Progenitor cell of endocrine pancreas (in vitro differentiated cells): ENCODE data around the gene TRA2A. TPM values are rescaled to one million over a fixed set of nuclear protein-coding genes. Genes with fewer than 3 reads are reported as not detected.
"Not testable (repeated sequence)": the region's sequence is repeated elsewhere in the genome, so short reads cannot be mapped to it uniquely, and the experiment has no call there.

Experiments used
- DNase-seq: peaks from one replicate; pipeline ENCODE4 v3.0.0; 2021; ENCODE audit warnings: low spot score; ENCODE audit not compliant: unreplicated experiment
- H3K27ac Mint-ChIP-seq: 2 replicates; pipeline ENCODE4 v1.8.0; 2021; ENCODE audit warnings: mild to moderate bottlenecking, moderate library complexity, mixed read lengths
- H3K27me3 Mint-ChIP-seq: 2 replicates; pipeline ENCODE4 v1.8.0; 2021; ENCODE audit warnings: mixed read lengths
- H3K36me3 Mint-ChIP-seq: 2 replicates; pipeline ENCODE4 v1.8.0; 2022; ENCODE audit warnings: mixed read lengths; ENCODE audit not compliant: insufficient read depth
- H3K4me1 Mint-ChIP-seq: 2 replicates; pipeline ENCODE4 v1.8.0; 2021; ENCODE audit warnings: low read depth, mixed read lengths
- H3K4me3 Mint-ChIP-seq: 2 replicates; pipeline ENCODE4 v1.8.0; 2021; ENCODE audit warnings: low read depth, mild to moderate bottlenecking, moderate library complexity, mixed read lengths
- H3K9me3 Mint-ChIP-seq: 2 replicates; pipeline ENCODE4 v1.8.0; 2021; ENCODE audit warnings: low read depth, mixed read lengths
- CTCF ChIP-seq: fragments of 200-600 bp; sonication (generic); IDR thresholded peaks from one replicate; pipeline ENCODE4 v1.5.0; 2021; ENCODE audit warnings: antibody characterized with exemption, mild to moderate bottlenecking; ENCODE audit not compliant: unreplicated experiment
- total RNA-seq: library from RNA; stranded (reverse); gene quantifications from 2 replicates; pipeline ENCODE4 v1.2.1, GENCODE V29; 2021

The TRA2A gene
- total RNA-seq, 1 donor from 2014 or later, result 216 TPM

DNA sequence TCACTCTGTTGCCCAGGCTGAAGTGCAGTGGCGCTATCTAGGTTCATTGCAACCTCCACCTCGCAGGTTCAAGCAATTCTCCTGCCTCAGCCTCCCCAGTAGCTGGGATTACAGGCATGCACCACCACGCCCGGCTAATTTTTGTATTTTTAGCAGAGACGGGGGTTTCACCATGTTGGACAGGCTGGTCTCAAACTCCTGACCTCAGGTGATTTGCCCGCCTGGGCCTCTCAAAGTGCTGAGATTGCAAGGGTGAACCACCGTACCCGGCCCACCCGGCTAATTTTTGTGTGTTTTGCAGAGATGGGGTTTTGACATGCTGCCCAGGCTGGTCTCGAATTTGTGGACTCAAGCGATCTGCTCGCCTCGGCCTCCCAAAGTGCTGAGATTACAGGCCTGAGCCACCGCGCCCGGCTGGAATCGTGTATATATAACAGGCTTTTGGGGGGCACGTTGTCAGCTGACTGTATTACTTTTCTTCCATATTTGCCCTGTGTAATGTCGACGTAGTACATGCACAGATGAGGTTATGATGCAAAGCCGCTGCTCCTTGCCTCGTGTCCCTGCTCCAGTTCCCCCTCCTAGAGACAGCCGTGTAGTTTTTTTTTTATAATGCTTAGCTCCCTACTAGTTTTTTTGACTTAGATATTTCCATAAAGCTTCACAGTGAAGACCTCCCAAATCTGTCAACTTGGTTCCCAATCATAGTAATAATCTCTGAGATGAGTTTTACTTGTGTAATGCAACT is 883 bp upstream of the TRA2A start:
- H3K27me3 Mint-ChIP-seq, result no peaks in the 10 kb centered on the region
- no peaks in the 10 kb centered on the region for H3K9me3 Mint-ChIP-seq
- peak overlapping the region; percentile 100 for H3K27ac Mint-ChIP-seq
- H3K36me3 Mint-ChIP-seq, result peaks cover 8% of the 10 kb centered on the region
- no peak for TF ChIP-seq CTCF
- H3K4me3 Mint-ChIP-seq, result peak overlapping the region; percentile 100
- no peak for DNase-seq
- peaks cover 25% of the 10 kb centered on the region for H3K4me1 Mint-ChIP-seq

DNA sequence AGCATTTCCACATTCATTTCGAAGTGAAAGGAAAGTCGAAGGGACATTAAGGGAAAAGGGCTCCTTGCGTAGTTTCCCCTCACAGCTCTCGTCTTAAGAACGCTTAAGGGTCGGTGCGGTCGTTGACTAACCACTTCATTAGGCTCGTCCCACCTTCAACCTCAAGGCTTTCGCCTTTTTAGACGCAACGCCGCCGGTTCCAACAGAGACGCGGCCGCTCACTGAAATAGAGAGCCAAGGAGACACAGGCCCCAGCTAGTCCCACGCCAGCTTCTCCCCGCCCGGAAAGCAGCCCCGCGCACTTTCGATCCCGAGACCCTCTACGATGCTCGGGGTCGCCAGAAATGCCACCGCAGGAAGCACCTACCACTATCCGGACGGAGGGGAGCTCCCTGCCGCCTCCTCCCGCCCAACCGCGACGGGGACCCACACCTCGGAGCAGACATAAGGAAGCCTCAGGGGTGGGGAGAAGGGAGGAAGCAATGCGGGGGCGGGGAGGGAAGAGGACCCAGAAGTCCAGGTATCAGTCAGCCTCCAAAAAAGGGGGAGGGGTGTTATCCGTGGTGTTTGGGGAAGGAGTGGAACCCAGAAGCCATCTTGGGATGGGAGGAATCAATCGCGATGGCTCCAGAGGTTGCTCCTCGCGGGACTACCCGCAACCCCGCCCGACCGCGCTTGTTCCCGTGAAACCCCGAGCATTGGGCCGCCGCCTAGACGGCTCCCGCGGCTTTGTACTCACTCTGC is 559 bp downstream of the TRA2A start:
- peaks cover 8% of the 10 kb centered on the region for H3K36me3 Mint-ChIP-seq
- peak; percentile 35 for DNase-seq
- H3K27ac Mint-ChIP-seq, result peak overlapping the region; percentile 100
- H3K9me3 Mint-ChIP-seq, result no peaks in the 10 kb centered on the region
- TF ChIP-seq CTCF, result no peak
- H3K4me3 Mint-ChIP-seq, result peak overlapping the region; percentile 100
- peaks cover 36% of the 10 kb centered on the region for H3K4me1 Mint-ChIP-seq
- no peaks in the 10 kb centered on the region for H3K27me3 Mint-ChIP-seq

GRCh38 chr7:23530405-23530804 is 1.4 kb downstream of the TRA2A start:
- Mint-ChIP-seq H3K4me3 (peak overlapping the region; percentile 100), H3K36me3 (peaks cover 8% of the 10 kb centered on the region), H3K27me3 (no peaks in the 10 kb centered on the region), H3K9me3 (no peaks in the 10 kb centered on the region), H3K27ac (peak overlapping the region; percentile 100), H3K4me1 (peaks cover 39% of the 10 kb centered on the region)
- TF ChIP-seq CTCF, result peak; percentile 37
- no peak for DNase-seq

- no peak for TF ChIP-seq CTCF
- Mint-ChIP-seq H3K4me1 (peaks cover 40% of the 10 kb centered on the region), H3K9me3 (no peaks in the 10 kb centered on the region), H3K4me3 (peak overlapping the region; percentile 100), H3K27ac (peak overlapping the region; percentile 90), H3K27me3 (no peaks in the 10 kb centered on the region), H3K36me3 (peaks cover 8% of the 10 kb centered on the region)
- DNase-seq, result no peak
These were observed 2.4 kb downstream of the TRA2A start for GRCh38 chr7:23529262-23529859.

DNA sequence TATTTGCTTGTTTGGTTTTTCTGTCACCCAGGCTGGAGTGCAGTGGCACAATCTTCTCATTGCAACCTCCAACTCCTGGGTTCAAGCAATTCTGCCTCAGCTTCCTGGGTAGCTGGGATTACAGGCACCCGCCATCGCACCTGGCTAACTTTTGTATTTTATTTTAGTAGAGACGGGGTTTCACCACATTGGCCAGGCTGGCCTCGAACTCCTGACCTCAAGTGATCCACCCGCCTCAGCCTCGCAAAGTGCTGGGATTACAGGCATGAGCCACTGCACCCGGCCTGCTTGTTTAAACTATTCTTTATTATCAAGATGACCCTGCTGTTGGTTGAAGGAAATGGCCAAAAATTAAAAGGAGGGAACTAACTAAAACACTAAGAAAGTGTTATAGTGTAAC is 6.2 kb downstream of the TRA2A start:
- Mint-ChIP-seq H3K4me1 (peaks cover 60% of the 10 kb centered on the region), H3K36me3 (peaks cover 21% of the 10 kb centered on the region)
- not testable (repeated sequence) for H3K4me3 Mint-ChIP-seq, H3K27ac Mint-ChIP-seq, H3K9me3 Mint-ChIP-seq, DNase-seq, H3K27me3 Mint-ChIP-seq
